Stomach (tissue), 4 donors: ENCODE measurements around the gene FOS.

Experiments used
- CTCF ChIP-seq, 7 experiments: fragments of 450-650 bp in 4 of 7; fragments of 200-600 bp in 3 of 7; sonication (generic) in 3 of 7; IDR thresholded peaks; one replicate each; pipeline ENCODE4 v1.5.1; 2016 to 2019; ENCODE audit warnings: antibody characterized with exemption in 7 of 7, control low read depth in 2 of 7, mild to moderate bottlenecking in 1 of 7
- EP300 ChIP-seq: sonication (generic); formaldehyde crosslinking; IDR thresholded peaks from one replicate; pipeline ENCODE4 v1.6.1; 2017; ENCODE audit warnings: antibody characterized with exemption
- POLR2A ChIP-seq, 4 donors: fragments of 450-650 bp; IDR thresholded peaks; one replicate each; pipeline ENCODE4 v1.6.1; 2016; ENCODE audit warnings: antibody characterized with exemption in 4 of 4, control low read depth in 2 of 4, mild to moderate bottlenecking in 1 of 4, moderate library complexity in 1 of 4

GRCh38 chr14:75281654-75282019 lies 3.0 kb downstream of the FOS start:
- TF ChIP-seq CTCF (IDR thresholded peaks at IDR 0.05) (no peak), POLR2A (IDR thresholded peaks at IDR 0.05) (no peak), EP300 (no peak)
